NCI-H345 treated with DMSO at 0.1 percent for 48 hours (cell line): Measurements from ENCODE around the gene CAPG.

Experiments
- DNase-seq: peaks from one replicate; lab custom pipeline; 2025; ENCODE audit not compliant: unreplicated experiment; lab: John Stamatoyannopoulos, UW

Gene CAPG

DNA sequence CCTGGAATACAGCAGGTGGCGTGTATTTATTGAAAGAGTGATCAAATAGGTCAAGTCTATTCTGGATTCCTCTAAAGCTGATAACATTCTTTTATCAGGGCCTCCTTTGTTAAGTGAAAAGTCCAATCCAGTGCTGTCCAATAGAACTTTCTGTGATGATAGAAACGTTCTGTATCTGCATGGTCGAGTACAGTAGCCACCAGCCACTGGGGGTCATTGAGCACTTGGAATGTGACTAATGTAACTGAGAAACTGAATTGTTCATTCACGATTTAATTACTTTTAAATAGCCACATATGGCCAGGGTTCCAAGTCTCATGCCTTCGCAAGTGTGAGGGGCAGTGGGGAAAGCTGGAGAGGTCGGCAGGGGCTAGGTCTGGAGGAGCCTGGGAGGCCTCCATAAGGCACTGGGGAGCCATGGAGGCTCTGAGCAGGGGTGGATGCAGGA, 28.9 kb upstream of the CAPG start:
- DNase-seq, result no peak

DNA sequence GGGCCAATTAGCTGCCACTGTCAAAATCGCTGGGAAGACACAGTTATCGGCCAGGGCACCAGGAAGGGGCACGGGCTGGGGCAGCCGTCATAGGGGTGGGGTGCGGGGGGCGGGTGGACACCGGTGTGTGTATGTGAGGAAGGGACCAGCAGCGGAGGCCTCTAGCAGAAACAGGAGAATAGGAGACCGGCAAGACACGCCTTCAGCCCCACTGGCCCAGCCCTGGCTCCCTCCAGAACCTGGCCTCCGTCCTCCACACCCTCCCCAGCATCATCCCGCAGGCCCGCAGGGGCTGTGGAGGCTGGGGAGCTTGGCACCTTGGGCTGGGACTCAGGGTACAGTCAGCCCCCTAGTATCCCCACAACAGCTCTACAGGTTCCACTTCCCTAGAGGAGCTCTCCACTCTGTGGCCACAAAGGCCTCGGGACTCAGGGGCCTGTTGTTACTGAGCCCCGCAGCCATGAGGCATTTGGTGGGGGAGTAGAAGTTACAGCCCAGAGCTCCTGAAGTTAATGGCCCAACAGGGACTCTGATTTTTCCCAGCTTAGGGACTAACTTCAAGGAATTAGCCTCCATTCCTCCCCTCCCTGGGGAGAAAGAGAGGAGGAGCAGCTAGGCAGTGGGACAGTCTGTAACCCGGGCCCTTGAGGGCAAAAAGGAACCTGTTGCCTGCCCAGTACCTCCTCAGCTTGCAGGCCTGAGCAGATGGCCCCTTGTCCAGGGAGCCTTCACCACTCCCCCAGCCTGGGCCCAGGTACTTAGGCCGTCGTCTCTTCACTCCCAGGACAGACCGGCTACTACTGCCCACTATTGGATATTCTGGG, 28.2 kb upstream of the CAPG start:
- DNase-seq, result no peak

DNA sequence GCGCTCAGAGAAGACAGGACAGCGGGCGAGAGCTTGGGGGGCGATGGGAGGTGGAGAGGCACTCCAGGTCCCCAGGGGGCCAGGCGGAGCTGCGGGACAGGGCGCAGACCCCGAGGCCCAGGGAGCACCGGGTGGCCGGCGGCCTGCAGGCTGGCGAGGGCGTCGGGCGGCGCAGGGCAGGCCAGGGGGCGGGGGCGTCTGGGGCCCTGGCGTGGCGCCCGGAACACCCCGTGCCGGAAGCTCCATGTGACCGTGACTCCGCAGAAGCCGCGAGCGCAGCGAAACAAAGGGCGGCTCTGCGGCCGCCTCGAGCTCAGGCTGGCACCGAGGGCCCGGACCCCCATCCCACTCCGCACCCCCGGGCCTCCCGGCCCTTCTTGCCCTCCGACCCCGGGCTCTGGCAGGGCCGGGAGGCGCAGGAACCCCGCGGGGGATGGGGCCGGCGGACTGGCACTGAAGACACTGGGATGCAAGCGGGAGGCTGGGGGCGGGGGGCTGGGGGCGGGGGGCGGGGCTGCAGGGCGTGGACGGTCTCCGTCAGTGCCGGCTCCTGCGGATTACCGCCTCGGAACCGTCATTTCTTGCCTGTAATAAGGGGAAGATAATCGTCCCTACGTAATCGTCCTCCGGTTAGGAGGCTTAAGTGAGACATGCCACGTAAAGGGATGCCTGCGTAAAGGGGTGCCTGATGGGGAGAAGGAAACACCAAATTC, 27.5 kb upstream of the CAPG start:
- DNase-seq, result peak; percentile 69

DNA sequence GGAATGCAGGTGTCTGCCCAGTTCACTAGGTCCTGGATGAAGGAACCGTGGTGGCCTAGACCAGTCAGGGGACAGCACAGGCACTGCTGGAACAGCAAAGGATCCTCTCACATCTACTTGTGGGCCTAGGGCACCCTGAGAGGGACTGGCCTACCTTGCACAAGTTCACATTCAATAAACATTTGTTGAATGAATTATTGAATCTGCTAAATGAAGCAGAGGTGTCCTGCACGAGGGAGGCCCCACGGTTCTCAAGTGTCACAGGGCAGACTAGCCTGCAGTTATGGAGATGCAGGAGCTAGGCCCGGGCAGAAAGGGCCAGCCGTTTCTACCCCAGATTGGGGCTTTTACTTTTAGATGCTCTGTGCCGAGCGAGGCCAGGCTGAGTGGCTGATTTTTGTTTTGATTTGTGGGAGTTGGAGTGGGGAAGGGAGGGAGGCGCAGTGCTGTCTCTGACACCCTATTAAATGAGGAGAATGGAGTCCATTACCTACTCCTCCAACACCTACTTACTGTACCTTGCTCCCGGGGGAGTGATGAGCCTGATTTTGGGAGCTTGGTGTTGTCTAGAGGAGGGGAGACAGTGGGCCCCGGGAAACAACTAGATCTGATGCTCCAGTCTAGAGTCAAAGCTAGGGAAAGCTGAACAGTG, 26.8 kb upstream of the CAPG start:
- no peak for DNase-seq

DNA sequence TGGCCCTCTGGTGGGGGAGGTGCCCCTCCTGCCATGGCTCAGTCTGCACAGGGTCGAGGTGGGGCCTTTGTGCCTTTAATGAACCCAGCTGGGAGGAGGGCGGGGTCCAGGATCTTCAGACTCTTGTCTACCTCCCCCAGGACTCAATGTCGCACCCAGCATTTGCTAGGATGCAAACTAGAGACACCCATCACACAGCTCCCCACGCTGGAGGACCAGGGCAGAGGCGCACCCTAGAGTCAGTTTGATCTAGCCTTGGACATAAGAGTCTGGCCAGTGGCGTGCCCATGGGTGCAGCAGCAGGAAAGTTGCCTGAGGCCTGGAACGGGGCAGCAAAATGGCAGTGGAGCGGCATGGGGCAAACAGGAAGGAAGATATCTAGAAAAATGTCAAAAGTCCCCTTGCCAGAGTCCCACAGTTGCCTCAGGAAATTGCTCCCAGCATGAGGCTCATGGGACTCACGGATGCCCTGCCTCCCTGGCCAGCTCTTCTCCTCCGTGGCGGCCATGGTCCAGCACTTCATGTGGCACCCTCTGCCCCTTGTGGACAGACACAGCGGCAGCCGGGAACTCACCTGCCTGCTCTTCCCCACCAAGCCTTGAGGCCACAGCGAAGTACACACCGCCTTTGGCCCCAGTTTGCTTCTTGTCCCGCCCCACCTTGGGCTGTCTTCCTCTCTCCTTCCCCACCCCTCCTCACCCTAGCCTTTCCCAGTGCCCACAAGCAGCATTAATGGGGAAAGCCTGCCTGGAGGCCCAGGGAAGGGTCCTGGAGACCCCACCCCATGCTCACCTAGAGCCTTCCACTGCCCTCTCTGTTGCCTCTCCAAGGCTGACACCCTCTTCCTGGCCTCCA, 26.0 kb upstream of the CAPG start:
- no peak for DNase-seq

DNA sequence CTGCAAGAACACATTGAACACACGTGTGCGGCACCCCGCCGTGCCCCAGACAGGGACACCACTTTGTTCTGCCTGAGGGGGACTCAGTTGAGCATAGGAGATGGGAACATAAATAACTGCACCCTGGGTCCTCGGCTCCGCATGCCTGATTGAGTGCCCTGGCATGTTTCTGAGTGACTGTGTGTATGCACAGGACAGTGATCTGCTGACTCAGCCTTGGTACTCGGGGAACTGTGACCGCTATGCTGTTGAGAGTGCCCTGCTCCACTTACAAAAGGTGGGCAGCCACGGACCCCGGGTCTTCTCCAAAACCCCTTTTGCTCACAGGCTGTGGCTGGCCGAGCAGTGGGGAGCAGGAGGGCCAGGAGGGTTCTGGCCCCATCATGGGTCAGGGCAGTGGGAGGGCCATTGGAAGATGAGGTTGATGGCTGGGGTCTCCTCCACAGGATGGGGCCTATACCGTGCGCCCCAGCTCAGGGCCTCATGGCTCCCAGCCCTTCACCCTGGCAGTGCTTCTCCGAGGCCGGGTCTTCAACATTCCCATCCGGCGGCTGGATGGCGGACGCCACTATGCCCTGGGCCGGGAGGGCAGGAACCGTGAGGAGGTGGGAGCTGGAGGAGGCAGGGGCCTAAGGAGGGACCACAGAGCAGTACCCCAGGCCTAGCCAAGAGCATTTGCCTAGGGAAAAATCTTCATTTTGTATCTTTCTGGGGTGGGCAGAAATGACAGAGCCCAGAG, 25.2 kb upstream of the CAPG start:
- peak; percentile 52 for DNase-seq

DNA sequence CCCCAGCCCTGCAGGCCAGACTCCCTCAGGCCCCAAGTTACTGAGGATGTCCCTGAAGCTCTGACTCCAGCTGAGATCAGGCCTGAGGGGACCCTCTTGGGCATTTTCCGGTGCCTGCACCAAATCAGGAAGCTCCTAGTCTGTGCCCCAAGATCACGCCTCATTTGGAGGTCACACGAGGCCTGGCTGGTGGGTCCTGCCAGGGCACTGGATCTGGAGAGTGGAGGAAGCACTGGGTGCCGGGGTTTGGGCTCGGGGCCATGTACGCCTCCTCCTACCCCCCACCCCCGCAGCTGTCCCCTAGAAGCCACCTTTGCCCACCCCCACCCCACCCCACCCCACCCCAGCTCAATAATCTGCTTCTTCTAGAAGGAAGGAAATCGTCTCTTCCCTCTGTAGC, 24.5 kb upstream of the CAPG start:
- DNase-seq, result no peak

DNA sequence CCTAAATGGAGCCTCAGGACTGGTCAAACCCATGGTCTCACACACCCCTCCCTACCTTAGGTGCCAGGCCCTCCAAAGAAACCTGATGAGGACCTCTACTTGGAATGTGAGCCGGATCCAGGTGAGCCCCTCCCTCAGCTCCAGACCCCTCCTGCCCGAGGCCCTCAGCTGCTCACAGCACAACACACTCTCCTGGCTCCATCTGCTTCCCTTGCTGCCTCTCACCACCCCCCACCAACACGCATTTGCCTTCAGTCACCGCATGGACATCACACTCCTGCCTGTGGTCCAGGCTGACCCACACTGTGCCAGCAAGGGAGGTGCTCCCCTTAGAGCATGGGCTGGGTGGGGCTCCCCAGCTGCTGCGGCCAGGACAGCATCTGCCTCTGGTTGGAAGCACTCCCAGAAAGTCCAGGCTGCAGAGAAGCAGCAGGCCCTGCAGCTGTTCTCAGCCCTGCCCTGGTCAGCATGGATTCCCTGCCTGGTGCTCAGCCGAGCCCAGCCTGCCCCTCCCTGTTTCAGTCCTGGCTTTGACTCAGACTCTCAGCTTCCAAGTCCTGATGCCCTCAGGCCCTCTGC, 23.4 kb upstream of the CAPG start:
- DNase-seq, result no peak

DNA sequence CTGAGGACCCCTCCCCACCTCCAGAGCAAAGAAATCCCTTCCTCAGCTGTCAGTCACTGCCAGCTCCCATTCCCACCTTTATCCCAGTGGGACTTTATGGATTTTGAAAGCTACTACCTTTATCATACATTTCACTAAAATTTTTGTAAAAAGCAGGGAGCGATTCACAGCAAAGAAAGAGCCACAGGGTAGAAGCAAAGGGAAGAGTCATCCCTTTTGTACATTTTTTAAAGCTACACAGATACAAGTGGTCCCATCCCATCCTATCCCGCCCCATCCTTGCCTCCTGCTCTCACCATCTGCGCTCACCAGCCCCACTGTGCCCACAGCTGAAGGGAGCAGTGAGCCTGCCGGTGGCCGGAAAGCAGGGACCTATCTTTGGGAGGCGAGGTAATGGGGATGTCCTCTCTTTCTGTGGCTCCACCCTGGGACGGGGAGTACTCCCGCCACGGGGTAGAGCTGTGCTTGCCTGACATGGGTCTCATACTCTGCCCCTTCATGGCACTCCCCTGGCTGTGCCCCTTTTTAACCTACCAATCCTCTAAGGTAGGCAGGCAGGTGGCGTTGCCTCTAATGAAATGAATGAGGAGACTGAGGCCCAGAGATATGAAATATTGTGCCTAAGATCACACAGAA, 21.5 kb upstream of the CAPG start:
- DNase-seq, result no peak

DNA sequence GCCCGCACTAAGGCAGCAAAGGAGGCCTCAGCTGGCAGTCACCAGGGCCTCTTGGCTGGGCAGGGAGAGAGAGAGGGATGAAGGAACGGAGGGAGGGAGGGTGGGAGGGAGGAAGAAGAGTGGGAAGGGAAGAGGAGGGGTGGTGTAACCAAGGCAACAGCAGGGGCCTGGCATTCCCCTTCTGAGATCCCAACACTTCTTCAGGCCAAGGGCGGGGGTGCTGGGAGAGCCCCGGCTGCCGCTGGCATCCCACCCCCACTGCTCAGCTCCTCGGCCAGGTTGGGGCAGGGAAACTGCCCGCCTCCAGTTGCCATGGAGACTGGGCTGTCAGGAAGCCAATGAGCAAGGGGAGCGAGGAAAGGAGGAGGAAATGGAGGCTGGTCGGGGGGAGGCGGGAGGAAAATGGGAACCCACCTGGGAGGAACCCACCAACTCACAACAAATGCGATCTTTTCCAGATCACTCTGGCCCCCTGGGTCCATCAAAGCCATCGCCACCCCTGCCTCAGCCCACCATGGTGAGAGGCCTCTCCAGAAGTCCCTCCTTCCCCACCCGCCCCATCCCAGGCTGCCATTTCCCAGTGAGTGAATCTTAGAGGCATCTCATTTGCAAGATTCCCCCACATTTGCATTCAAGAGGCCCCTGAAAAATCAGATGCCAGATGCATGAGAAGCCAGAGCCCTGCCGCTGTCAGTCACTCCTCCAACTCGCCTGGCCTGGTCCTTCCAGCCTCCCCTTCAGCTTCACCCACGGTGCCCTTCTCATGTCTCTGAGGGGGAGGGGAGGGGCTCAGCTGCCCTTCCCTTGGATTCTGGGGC, 20.8 kb upstream of the CAPG start:
- DNase-seq, result no peak

DNA sequence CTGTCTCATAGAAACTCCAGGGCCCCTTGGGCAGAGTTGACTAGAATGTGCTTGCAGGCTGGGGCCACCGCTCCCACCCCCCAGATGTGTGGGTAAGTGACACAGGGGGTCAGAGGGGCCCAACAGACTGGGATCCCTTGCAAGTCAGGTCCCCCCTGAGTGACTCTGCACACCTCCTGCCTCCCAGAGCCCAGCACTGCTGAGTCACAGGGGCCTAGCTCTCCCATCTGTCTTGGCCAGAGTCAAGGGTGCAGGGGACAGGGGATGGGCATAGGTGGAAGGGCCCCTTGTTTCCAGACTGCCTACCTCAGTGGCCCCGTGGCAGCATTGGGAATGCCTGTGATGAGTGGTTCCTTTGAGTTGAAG, 19.7 kb upstream of the CAPG start:
- DNase-seq, result no peak

DNA sequence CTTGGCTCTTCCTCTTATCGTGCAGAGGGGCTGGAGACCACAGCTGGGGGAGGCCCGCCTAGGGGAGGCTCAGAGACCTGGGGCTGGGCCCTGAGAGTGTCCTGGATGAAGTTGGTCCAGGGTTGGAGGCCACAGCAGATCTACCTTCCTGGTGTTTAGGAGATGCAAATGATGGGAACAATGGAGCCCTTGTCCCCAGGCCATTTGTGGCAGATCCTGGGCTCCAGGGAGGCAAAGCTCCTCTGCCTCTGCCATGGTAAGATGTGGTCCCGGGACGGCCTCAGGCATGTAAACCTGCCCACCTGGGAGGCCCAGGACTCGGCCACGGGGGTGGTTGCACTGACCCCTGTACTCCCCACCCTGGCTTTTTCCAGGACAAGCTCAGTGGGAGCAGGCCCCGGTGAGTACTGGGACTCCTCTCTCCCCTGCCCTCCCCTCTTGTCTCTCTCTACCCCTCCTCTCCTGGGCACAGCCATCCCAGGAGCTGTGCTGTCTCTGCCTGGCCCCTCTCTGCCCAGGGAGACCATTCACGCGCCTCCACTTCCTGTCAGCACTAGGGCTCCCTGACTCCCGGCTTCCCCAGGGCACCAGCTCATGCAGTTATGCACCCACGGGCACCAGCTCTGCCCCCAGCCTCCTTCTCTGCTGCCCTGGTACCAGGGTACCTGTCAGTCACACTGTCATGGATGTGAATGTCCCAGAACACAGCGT, 19.2 kb upstream of the CAPG start:
- no peak for DNase-seq

DNA sequence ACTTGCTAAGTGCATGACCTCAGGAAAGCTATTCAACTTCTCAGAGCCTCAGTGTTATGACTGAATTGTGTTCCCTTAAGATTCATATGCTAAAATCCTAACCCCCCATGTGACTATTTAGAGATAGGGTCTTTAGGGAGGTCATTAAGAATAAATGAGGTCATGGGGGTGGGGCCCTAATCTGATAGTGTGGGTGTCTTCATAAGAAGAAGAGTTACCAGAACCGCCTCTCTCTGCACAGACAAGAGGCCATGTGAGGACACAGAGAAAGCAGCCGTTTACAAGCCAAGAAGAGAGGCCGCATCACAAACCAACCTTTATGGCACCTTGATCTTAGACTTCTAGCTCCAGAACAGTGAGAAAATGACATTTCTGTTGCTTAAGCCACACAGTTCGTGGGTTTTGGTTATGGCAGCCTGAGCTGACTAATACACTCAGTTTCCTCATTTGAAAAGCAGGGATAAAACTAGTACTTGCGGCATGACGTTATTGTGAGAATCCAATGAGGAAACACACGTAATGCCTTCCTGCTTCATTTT, 18.2 kb upstream of the CAPG start:
- no peak for DNase-seq

DNA sequence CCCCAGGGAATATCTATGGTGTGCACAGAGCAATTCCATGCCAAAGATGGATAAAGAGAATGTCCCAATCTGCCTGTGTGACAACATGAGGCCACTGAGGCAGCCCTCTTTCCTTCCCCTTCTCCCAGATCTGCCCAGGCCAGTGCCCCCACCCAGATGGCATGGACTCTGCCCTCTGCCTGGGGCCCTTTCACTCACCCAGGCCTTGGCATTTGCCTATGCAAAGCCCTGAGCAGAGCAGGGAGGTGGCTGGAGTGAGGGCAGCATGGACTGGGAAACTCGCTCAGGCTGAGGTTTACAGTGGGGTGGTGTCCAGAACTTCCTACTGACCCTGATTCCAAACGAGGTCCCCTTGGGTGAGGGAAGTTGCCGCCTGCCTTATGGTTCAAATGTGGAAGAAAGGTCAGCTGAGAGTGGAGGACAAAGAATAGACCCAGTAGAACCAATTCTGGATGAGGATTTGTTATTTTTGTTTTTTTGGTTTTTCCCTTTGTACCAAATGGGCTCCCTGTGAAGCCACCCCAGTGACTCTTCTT, 17.2 kb upstream of the CAPG start:
- no peak for DNase-seq

DNA sequence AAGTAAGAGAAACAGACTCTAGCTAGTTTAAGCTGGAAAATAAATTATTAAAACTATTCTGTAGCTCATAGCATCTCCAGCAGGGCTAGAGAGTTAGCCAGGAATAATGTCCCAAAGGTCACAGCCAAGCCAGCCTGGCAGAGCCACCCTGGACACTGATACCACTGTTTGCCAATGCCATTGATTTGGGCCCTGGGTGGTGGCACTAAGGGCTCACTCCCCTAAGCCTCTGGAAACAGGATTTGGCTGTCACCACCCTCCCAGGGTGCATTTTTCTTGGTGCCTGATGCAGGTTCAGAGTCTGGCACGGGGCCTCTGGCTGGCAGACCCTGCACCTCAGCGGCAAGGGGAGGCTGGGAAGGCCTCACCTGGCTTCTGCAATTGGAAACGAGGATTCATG, 15.4 kb upstream of the CAPG start:
- DNase-seq, result no peak

DNA sequence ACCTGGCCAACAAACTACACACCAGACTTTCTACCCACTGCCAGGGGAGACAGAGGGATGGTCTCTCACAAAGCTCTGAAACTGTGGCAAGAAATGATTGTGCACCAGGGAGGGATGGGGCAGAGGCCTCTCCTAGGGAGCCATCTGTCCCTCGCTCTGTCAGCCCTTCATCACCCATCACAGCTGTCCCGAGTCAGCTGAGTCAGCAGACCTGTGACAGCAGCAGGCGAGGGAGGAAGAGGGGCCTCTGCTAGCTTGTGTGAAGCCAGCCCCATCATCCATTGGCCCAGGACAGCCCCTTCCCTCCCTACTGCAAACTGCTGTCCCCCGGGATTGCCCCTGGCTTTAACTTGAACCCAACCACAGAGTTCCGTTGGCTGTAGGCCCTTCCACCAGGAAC, 13.4 kb upstream of the CAPG start:
- no peak for DNase-seq

DNA sequence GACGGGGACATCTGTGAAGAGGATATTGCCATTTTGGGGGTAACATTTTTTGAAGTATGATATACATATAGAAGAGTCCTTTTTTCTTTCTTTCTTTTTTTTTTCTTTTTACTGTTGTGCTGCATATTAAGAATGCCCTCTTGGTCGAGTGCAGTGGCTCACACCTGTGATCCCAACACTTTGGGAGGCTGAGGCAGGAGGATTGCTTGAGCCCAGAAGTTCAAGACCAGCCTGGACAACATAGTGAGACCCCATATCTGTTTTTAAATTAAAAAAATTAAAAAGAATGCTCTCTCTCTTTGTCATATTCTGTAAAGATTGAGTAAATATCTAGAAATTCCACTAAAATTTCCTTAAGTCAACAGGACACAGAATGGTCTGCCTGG, 11.9 kb upstream of the CAPG start:
- no peak for DNase-seq
